Nasal cavity respiratory epithelium epithelial cell of viscerocranial mucosa (primary cell): ENCODE results near the gene GEMIN4. TPM values are rescaled to one million over a fixed set of nuclear protein-coding genes. Genes with fewer than 3 reads are reported as not detected.

Experiments used
- total RNA-seq: library from RNA; depleted of rRNA; stranded (reverse); fragments of >200 nt; gene quantifications from 2 replicates; pipeline ENCODE4 v1.2.3, GENCODE V29; 2014

GEMIN4 gene
- total RNA-seq = 17.8 and 23.9 TPM in 2 replicates

GRCh38 chr17:752002-752619, at the start of gene GEMIN4:
Gene GEMIN4 (minus strand): TSS chr17:752264. CDS start chr17:752142, 122 bp downstream.

DNA sequence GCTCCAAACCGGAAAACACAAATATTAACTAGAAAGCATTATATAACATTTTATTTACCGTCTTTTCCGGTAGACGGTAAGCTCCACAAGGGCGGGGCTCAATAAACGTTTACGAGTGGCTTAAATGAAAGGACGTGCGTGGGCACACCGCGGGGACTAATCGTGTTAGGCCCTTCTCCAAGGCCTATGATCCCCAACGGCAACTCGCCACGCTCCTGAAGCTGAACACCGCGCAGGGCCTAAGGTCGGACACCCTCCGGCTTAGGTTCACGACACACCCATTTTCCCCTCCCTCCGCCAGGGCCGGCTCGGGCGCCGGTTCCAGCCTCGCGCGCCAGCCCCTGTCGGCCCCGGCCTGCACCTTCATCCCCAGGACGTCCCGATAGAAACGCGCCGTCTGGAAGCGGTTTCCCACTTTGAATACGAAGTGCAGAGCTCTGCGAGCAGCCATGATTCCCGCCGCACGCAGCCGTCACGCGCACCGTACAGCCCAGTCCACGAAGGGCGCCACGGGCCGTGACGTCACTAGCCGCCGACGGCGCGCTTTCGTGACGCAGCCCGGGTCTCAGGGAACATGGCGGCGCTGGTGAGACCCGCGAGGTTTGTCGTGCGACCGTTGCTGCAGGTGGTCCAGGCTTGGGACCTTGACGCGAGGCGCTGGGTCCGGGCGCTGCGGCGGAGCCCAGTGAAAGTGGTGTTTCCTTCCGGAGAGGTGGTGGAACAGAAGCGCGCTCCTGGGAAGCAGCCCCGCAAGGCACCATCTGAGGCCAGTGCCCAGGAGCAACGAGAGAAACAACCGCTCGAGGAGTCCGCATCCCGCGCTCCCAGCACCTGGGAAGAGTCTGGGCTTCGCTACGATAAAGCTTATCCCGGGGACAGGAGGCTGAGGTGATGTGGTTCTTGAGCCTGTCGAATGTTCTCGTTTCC, 30.0 kb upstream of the GEMIN4 start, which contains the start of the genes GLOD4 and MRM3:
TSS of gene GLOD4 (minus strand) at position 476 of the 927 bp plus-strand sequence. CDS start at position 451, 25 bp downstream.
TSS of gene MRM3 (plus strand) at position 549 of the 927 bp plus-strand sequence. CDS start at position 575, 26 bp downstream.

GRCh38 chr17:732067-732901, 19.8 kb downstream of the GEMIN4 start, which contains the start of gene TLCD3A:
Gene TLCD3A (plus strand): TSS chr17:732596. CDS start chr17:732648, 52 bp downstream.

Other genes starting within 250 kb of the GEMIN4 start
- gene VPS53, start 37.4 kb downstream of the GEMIN4 start, total RNA-seq = 10.9 and 35.7 TPM in 2 replicates
- 23.9 and 49.3 TPM in 2 replicates for gene TLCD3A, start 19.7 kb downstream of the GEMIN4 start, total RNA-seq
- 79.6 and 115 TPM in 2 replicates for gene GLOD4, start 30.0 kb upstream of the GEMIN4 start, total RNA-seq
- 13.2 and 23.2 TPM in 2 replicates for gene MRM3, start 30.1 kb upstream of the GEMIN4 start, total RNA-seq
- gene NXN, start 227.5 kb upstream of the GEMIN4 start, total RNA-seq = 69.7 and 82.2 TPM in 2 replicates
- 12.2 and 12.3 TPM in 2 replicates for gene TIMM22, start 244.9 kb upstream of the GEMIN4 start, total RNA-seq